Left kidney (tissue), 1 donor: ENCODE measurements around the gene TIMP4. TPM values are rescaled to one million over a fixed set of nuclear protein-coding genes. Genes with fewer than 3 reads are reported as not detected.

Source experiments
- polyA plus RNA-seq: library from polyadenylated mRNA; unstranded; fragments of 120-200 nt; gene quantifications from one replicate; pipeline ENCODE4 v1.2.1, GENCODE V29; 2013; ENCODE audit not compliant: insufficient read length

The TIMP4 gene
- polyA plus RNA-seq, 1 donor: 1.0 TPM

Other genes starting within 250 kb of the TIMP4 start
- gene SYN2, start 154.5 kb downstream of the TIMP4 start, polyA plus RNA-seq: 1.4 TPM
- 28.5 TPM for gene PPARG, start 130.2 kb upstream of the TIMP4 start, polyA plus RNA-seq